NT2/D1 (cell line): ENCODE measurements around the gene TLE5.

Experiments used
- YY1 ChIP-seq: IDR thresholded peaks from 2 replicates; pipeline ENCODE4 v1.6.1; 2011; ENCODE audit not compliant: insufficient read length, insufficient read depth
- ZNF274 ChIP-seq: IDR thresholded peaks from 2 replicates; pipeline ENCODE4 v1.6.1; 2011; ENCODE audit warnings: mild to moderate bottlenecking, low read depth, low read length

DNA sequence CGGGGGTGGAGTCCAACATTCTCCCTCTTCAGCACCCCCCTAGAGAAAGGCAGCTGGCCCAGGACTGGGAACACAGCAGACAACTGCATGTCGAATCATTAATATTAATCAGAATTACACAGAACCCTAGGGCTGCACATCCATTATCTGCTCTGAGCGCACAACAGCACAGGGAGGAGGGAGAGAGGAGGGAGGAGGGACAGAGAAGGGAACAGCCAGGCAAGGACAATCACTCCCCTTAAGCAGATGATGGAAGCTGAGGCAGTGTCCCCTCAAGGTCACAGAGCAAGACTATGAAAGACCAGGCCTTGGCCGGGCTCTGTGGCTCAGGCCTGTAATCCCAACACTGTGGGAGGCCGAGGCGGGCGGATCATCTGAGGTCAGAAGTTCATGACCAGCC, 59.2 kb downstream of the TLE5 start:
- no peak for TF ChIP-seq ZNF274
- TF ChIP-seq YY1, result no peak
